H1 (cell line): ENCODE measurements around the gene ANKFN1. TPM values are rescaled to one million over a fixed set of nuclear protein-coding genes. Genes with fewer than 3 reads are reported as not detected.

Experiments
- CTCF ChIA-PET: fragments of 300-600 bp; sonication (Branson Sonifier 250); formaldehyde crosslinking; loops from one replicate; lab custom pipeline; 2021; ENCODE audit not compliant: partially characterized antibody; lab: Charles Lee
- POLR2A ChIA-PET: fragments of 300-600 bp; sonication (Branson Sonifier 250); formaldehyde crosslinking; loops from one replicate; lab custom pipeline; 2021; ENCODE audit warnings: inconsistent platforms; ENCODE audit not compliant: partially characterized antibody; lab: Charles Lee
- DNase-seq, 2 experiments: peaks; one replicate each; pipeline versions ENCODE4 v3.0.0 to v3.0.0-alpha.2; 2010 to 2022; ENCODE audit warnings: low spot score in 2 of 2, low read depth in 1 of 2, mixed read lengths in 1 of 2
- FAIRE-seq: peaks from 2 replicates; lab custom pipeline; 2011; peaks lifted over from hg19 to GRCh38; lab: Jason Lieb, UNC
- H2AFZ ChIP-seq: 2 replicates; pipeline ENCODE4 v1.8.1; 2012; ENCODE audit warnings: low read length, inconsistent platforms
- H2AK5ac ChIP-seq: 2 replicates; pipeline ENCODE4 v1.6.1; 2013; ENCODE audit warnings: low read depth, low read length
- H2BK120ac ChIP-seq: replicated peaks from 2 replicates; pipeline ENCODE3; 2013; ENCODE audit warnings: low read depth, low read length, inconsistent platforms
- H2BK12ac ChIP-seq: 2 replicates; pipeline ENCODE4 v1.6.1; 2013; ENCODE audit warnings: low read depth, low read length
- H2BK15ac ChIP-seq: 2 replicates; pipeline ENCODE4 v1.6.1; 2013; ENCODE audit warnings: low read length
- H2BK20ac ChIP-seq: 2 replicates; pipeline ENCODE4 v1.6.1; 2013; ENCODE audit warnings: low read length
- H2BK5ac ChIP-seq: 2 replicates; pipeline ENCODE4 v1.6.1; 2013; ENCODE audit warnings: low read depth, low read length
- H3K14ac ChIP-seq: 2 replicates; pipeline ENCODE4 v1.6.1; 2013; ENCODE audit warnings: inconsistent platforms; ENCODE audit not compliant: insufficient read length
- H3K18ac ChIP-seq: 2 replicates; pipeline ENCODE4 v1.6.1; 2013; ENCODE audit warnings: low read length; ENCODE audit errors: extremely low read depth
- H3K23ac ChIP-seq: 2 replicates; pipeline ENCODE4 v1.6.1; 2013; ENCODE audit warnings: inconsistent platforms; ENCODE audit not compliant: insufficient read length
- H3K23me2 ChIP-seq: 2 replicates; pipeline ENCODE4 v1.6.1; 2013; ENCODE audit warnings: low read depth, low read length
- H3K27ac ChIP-seq: 2 replicates; pipeline ENCODE4 v1.6.1; 2011; ENCODE audit warnings: low read depth, low read length, inconsistent platforms
- H3K27me3 ChIP-seq, 4 experiments: replicated peaks in 1 of 4; 1 replicate in 1 of 4; 2 replicates in 3 of 4; pipeline versions ENCODE4 v1.6.1 to v1.8.1; 2011 to 2013; ENCODE audit warnings: low read length in 3 of 4, mild to moderate bottlenecking in 3 of 4, inconsistent platforms in 2 of 4, mixed read lengths in 2 of 4, moderate library complexity in 1 of 4; ENCODE audit not compliant: control insufficient read depth in 3 of 4, insufficient read depth in 3 of 4; ENCODE audit errors: extremely low read depth in 1 of 4
- H3K36me3 ChIP-seq, 4 experiments: 2 replicates each; pipeline versions ENCODE4 v1.6.1 to v1.8.1; 2011 to 2013; ENCODE audit warnings: mild to moderate bottlenecking in 4 of 4, low read length in 3 of 4, moderate library complexity in 2 of 4, control low read depth in 1 of 4, inconsistent platforms in 1 of 4; ENCODE audit not compliant: insufficient read depth in 4 of 4, control insufficient read depth in 2 of 4
- H3K4ac ChIP-seq: replicated peaks from 2 replicates; pipeline ENCODE3; 2013; ENCODE audit warnings: low read length, low read depth, mixed read lengths, inconsistent platforms; ENCODE audit not compliant: insufficient read length
- H3K4me1 ChIP-seq, 4 experiments: replicated peaks in 1 of 4; 1 replicate in 1 of 4; 2 replicates in 3 of 4; pipeline versions ENCODE4 v1.6.1 to v1.8.1; 2011 to 2013; ENCODE audit warnings: low read length in 3 of 4, inconsistent platforms in 2 of 4, mixed read lengths in 1 of 4; ENCODE audit not compliant: insufficient read depth in 4 of 4, control insufficient read depth in 3 of 4
- H3K4me2 ChIP-seq, 2 experiments: 2 replicates each; pipeline versions ENCODE4 v1.6.1 to v1.8.1; 2011 to 2013; ENCODE audit warnings: low read depth in 2 of 2, low read length in 2 of 2, control low read depth in 1 of 2, inconsistent platforms in 1 of 2, mild to moderate bottlenecking in 1 of 2; ENCODE audit not compliant: insufficient read depth in 1 of 2
- H3K4me3 ChIP-seq, 4 experiments: fragments of 200-600, 300-600 bp in 1 of 4; sonication (generic), shearing (Covaris generic), sonication (Bioruptor Twin) in 1 of 4; 2 replicates each; pipeline versions ENCODE4 v1.5.1 to v1.8.1; 2011 to 2016; ENCODE audit warnings: low read length in 4 of 4, low read depth in 3 of 4, control low read depth in 2 of 4, inconsistent platforms in 2 of 4, mild to moderate bottlenecking in 2 of 4, mixed read lengths in 1 of 4, moderate library complexity in 1 of 4; ENCODE audit not compliant: insufficient read depth in 2 of 4; ENCODE audit errors: extremely low read depth in 1 of 4
- H3K56ac ChIP-seq: replicated peaks from 2 replicates; pipeline ENCODE3; 2013; ENCODE audit warnings: low read depth, mild to moderate bottlenecking, mixed read lengths, low read length, inconsistent platforms; ENCODE audit not compliant: insufficient read length
- H3K79me1 ChIP-seq: 2 replicates; pipeline ENCODE4 v1.6.1; 2013; ENCODE audit warnings: low read depth, low read length, control low read depth
- H3K79me2 ChIP-seq, 2 experiments: 2 replicates each; pipeline versions ENCODE4 v1.6.1 to v1.8.1; 2012 to 2013; ENCODE audit warnings: low read length in 2 of 2, mild to moderate bottlenecking in 2 of 2, inconsistent platforms in 1 of 2; ENCODE audit not compliant: insufficient read depth in 2 of 2, control insufficient read depth in 1 of 2
- H3K9ac ChIP-seq, 4 experiments: replicated peaks in 1 of 4; 1 replicate in 1 of 4; 2 replicates in 3 of 4; pipeline versions ENCODE4 v1.6.1 to v1.8.1; 2011 to 2013; ENCODE audit warnings: low read depth in 3 of 4, low read length in 3 of 4, control low read depth in 2 of 4, mild to moderate bottlenecking in 2 of 4, moderate library complexity in 2 of 4, inconsistent platforms in 1 of 4; ENCODE audit errors: extremely low read depth in 1 of 4
- H3K9me3 ChIP-seq, 2 experiments: 2 replicates each; pipeline versions ENCODE4 v1.6.1 to v1.8.1; 2012 to 2013; ENCODE audit warnings: mild to moderate bottlenecking in 2 of 2, moderate library complexity in 2 of 2, control low read depth in 1 of 2, inconsistent platforms in 1 of 2, low read depth in 1 of 2, low read length in 1 of 2, mixed read lengths in 1 of 2; ENCODE audit not compliant: insufficient read depth in 2 of 2
- H4K20me1 ChIP-seq, 2 experiments: replicated peaks in 1 of 2; 2 replicates each; pipeline versions ENCODE3 to v1.8.1; 2011 to 2013; ENCODE audit warnings: inconsistent platforms in 2 of 2, low read length in 2 of 2, mild to moderate bottlenecking in 1 of 2; ENCODE audit not compliant: insufficient read depth in 2 of 2, control insufficient read depth in 1 of 2
- H4K5ac ChIP-seq: 2 replicates; pipeline ENCODE4 v1.6.1; 2013; ENCODE audit warnings: low read length, low read depth, mixed read lengths, inconsistent platforms; ENCODE audit not compliant: insufficient read length
- H4K8ac ChIP-seq: 2 replicates; pipeline ENCODE4 v1.8.0; 2013; ENCODE audit warnings: mild to moderate bottlenecking, moderate library complexity, low read length, inconsistent platforms; ENCODE audit not compliant: insufficient read depth; ENCODE audit errors: extremely low read depth
- H4K91ac ChIP-seq: replicated peaks from 2 replicates; pipeline ENCODE3; 2013; ENCODE audit warnings: low read length, mixed read lengths, inconsistent platforms; ENCODE audit not compliant: insufficient read length
- CEBPB ChIP-seq: IDR thresholded peaks from 2 replicates; pipeline ENCODE4 v1.6.1; 2012; ENCODE audit warnings: low read depth, low read length
- EGR1 ChIP-seq: IDR thresholded peaks from 2 replicates; pipeline ENCODE4 v1.6.1; 2011; ENCODE audit warnings: low read depth, low read length, borderline replicate concordance
- GABPA ChIP-seq: IDR thresholded peaks from 2 replicates; pipeline ENCODE4 v1.6.1; 2011; ENCODE audit warnings: mild to moderate bottlenecking, low read length, moderate library complexity, borderline replicate concordance; ENCODE audit not compliant: insufficient read depth
- HDAC6 ChIP-seq: IDR thresholded peaks from one replicate; pipeline ENCODE4 v1.7.1; 2012; ENCODE audit warnings: low read depth, mild to moderate bottlenecking, inconsistent platforms, low read length, moderate library complexity
- JUND ChIP-seq: IDR thresholded peaks from 2 replicates; pipeline ENCODE4 v1.6.1; 2011; ENCODE audit warnings: mild to moderate bottlenecking, improper control_type of control experiment, low read length
- KDM1A ChIP-seq: fragments of 200-600, 300-600 bp; sonication (generic); IDR thresholded peaks from 2 replicates; pipeline ENCODE4 v1.7.1; 2016; ENCODE audit warnings: mild to moderate bottlenecking, low read length, borderline replicate concordance
- SP4 ChIP-seq: IDR thresholded peaks from 2 replicates; pipeline ENCODE4 v1.6.1; 2012; ENCODE audit warnings: low read length, inconsistent platforms
- TAF1 ChIP-seq: IDR thresholded peaks from 2 replicates; pipeline ENCODE4 v1.6.1; 2011; ENCODE audit warnings: mild to moderate bottlenecking, low read depth, low read length
- TCF12 ChIP-seq: IDR thresholded peaks from 2 replicates; pipeline ENCODE4 v1.6.1; 2011; ENCODE audit warnings: low read depth, mild to moderate bottlenecking, low read length
- USF2 ChIP-seq: IDR thresholded peaks from 2 replicates; pipeline ENCODE4 v1.6.1; 2011; ENCODE audit warnings: low read length, improper control_type of control experiment
- WGBS, 2 experiments: shearing (Covaris generic) in 1 of 2; methylation state at CpG; one replicate each; pipeline versions ENCODE4 v1.1.6 to v1.1.7; 2013 to 2015; ENCODE audit warnings: low lambda C conversion rate in 2 of 2, mixed read lengths in 2 of 2, inconsistent platforms in 1 of 2, low coverage in 1 of 2, missing lambda C conversion rate in 1 of 2; ENCODE audit not compliant: insufficient replicate concordance in 2 of 2, insufficient coverage in 1 of 2, insufficient read length in 1 of 2; ENCODE audit errors: extremely low coverage in 1 of 2, missing lambda C conversion rate in 1 of 2; 5-methylcytosine and 5-hydroxymethylcytosine counted together
- polyA plus RNA-seq, 7 experiments: library from polyadenylated mRNA; depleted of rRNA in 3 of 7; stranded (reverse) in 5 of 7; unstranded in 2 of 7; fragments of >200 nt in 5 of 7; fragments of 200-250 nt in 2 of 7; gene quantifications; 1 replicate in 5 of 7; 2 replicates in 1 of 7; 4 replicates in 1 of 7; pipeline versions ENCODE4 v1.2.1 to v1.2.3, GENCODE V29; 2011 to 2013; ENCODE audit warnings: missing spikeins in 2 of 7, mixed read lengths in 2 of 7
- total RNA-seq: library from RNA; stranded (reverse); fragmentation: NEBNext Ultra II Directional; extraction: Animal tissue kit (Norgen Biotek cat#: 25700); gene quantifications from 2 replicates; pipeline ENCODE4 v1.2.1, GENCODE V29; 2021
- TF ChIP-seq, protein P1 (sequence below): IDR thresholded peaks from 2 replicates; pipeline ENCODE4 v1.6.1; 2012; ENCODE audit warnings: inconsistent platforms

The ANKFN1 gene
- total and polyA plus RNA-seq, 2 of the 8 experiments (the other 6 are each of a cell fraction or from before 2014, with no cell fraction given): not detected

- Histone ChIP-seq H4K20me1 (no peaks in the 10 kb centered on the region), H3K4ac (no peak overlapping the region), H2AK5ac (no peak overlapping the region), H3K79me1 (no peaks in the 10 kb centered on the region), H3K23ac (no peak overlapping the region), H4K8ac (no peak overlapping the region), H3K36me3 (no peaks in the 10 kb centered on the region), H3K4me1 (peaks cover 0 to 4% (median 3%) of the 10 kb centered on the region in 4 experiments; a peak in 4 of 7 replicates), H3K4me3 (no peak overlapping the region), H2BK5ac (no peak overlapping the region), H3K79me2 (no peaks in the 10 kb centered on the region), H3K27ac (no peak overlapping the region), H2BK20ac (no peak overlapping the region), H3K23me2 (no peaks in the 10 kb centered on the region), H3K9ac (no peak overlapping the region), H3K18ac (no peak overlapping the region), H3K14ac (no peak overlapping the region), H3K4me2 (no peak overlapping the region), H2BK15ac (no peak overlapping the region), H2AFZ (no peak overlapping the region), H4K91ac (no peak overlapping the region), H2BK12ac (no peak overlapping the region), H4K5ac (no peak overlapping the region)
- FAIRE-seq: no peak
- DNase-seq: no peak
- WGBS, 2 experiments: 98% methylated on average over 4 of the region's 4 CpGs; no CpG with 5 or more reads in 1 of the 2 experiments
- ChIA-PET CTCF (interaction anchor here (1.1 kb wide), 1 partner anchor 22 kb away, joined by 3 read pairs; no protein-coding TSS in a partner anchor), POLR2A (no interaction called here)
- TF ChIP-seq TAF1: no peak
- TF ChIP-seq TCF12: no peak
- TF ChIP-seq USF2: no peak
- TF ChIP-seq SP4: no peak
- TF ChIP-seq HDAC6: no peak
- TF ChIP-seq, protein P1, sequence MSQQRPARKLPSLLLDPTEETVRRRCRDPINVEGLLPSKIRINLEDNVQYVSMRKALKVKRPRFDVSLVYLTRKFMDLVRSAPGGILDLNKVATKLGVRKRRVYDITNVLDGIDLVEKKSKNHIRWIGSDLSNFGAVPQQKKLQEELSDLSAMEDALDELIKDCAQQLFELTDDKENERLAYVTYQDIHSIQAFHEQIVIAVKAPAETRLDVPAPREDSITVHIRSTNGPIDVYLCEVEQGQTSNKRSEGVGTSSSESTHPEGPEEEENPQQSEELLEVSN: no peak
- no peak for TF ChIP-seq GABPA
- TF ChIP-seq JUND: no peak
- no peak for TF ChIP-seq EGR1
- no peak for TF ChIP-seq CEBPB
- no peak for TF ChIP-seq KDM1A
- TF ChIP-seq, all 59 proteins: peak for 0
- Histone ChIP-seq H3K9me3 (no peaks in the 10 kb centered on the region), H2BK120ac (no peak overlapping the region), H3K56ac (no peak overlapping the region), H3K27me3 (no peaks in the 10 kb centered on the region)
Observed at GRCh38 chr17:56157845-56158244, 4.6 kb downstream of the ANKFN1 start.
